ENCODE measurements around the gene SMOC2. TPM values are rescaled to one million over a fixed set of nuclear protein-coding genes. Genes with fewer than 3 reads are reported as not detected.
"Not testable (repeated sequence)": the region's sequence is repeated elsewhere in the genome, so short reads cannot be mapped to it uniquely, and the experiment has no call there.

SMOC2 gene
- total RNA-seq, 3 donors from 2014 or later: 14.4 to 67.2 (median 63.6) TPM

DNA sequence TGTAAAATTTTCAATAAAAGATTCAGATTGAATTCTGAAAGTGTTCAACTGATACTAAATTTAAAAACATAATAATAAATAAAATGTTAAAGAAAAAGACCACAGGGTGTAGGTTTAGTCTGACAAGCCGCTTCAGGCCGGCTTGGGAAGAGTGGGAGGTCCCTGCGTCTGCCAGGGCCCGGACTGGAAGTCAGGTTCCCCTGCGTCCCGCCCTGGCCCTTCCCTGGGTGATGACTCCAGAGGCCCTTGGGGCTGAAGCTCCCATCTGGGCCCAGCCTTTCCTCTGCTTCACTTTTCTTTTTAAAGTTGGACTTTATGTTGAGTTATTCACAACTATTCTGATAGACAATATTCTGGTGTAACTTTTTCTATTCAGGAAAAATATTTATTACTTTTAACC, 93.3 kb downstream of the SMOC2 start:
- intact Hi-C loops (cut with DNase I; ENCODE audit: low total_unique reads): no loop called here
- Histone ChIP-seq H3K27ac (no peak overlapping the region), H3K4me1 (no peaks in the 10 kb centered on the region)

GRCh38 chr6:168535711-168536110, 94.7 kb downstream of the SMOC2 start:
- intact Hi-C loops (cut with DNase I; ENCODE audit: low total_unique reads): no loop called here
- H3K36me3 ChIP-seq: no peaks in the 10 kb centered on the region
- H3K27me3 ChIP-seq: no peaks in the 10 kb centered on the region
- peak overlapping the region in 1 of 2 donors; percentile 74 for H3K27ac ChIP-seq
- no peak overlapping the region for H3K4me3 ChIP-seq
- no peaks in the 10 kb centered on the region for H3K9me3 ChIP-seq
- H3K4me1 ChIP-seq: no peaks in the 10 kb centered on the region
- no peak for TF ChIP-seq POLR2AphosphoS5 (IDR thresholded peaks at IDR 0.05)
- no peak for TF ChIP-seq POLR2A (IDR thresholded peaks at IDR 0.05)
- TF ChIP-seq CTCF (IDR thresholded peaks at IDR 0.05): no peak
- no peak for DNase-seq (ENCODE audit: low spot score in 2 of 2)

More for the DNA sequence above, 93.3 kb downstream of the SMOC2 start:
- TF ChIP-seq POLR2AphosphoS5 (IDR thresholded peaks at IDR 0.05) (no peak), CTCF (IDR thresholded peaks at IDR 0.05) (no peak), POLR2A (IDR thresholded peaks at IDR 0.05) (no peak)
- Histone ChIP-seq H3K9me3 (no peaks in the 10 kb centered on the region), H3K4me3 (no peak overlapping the region), H3K36me3 (no peaks in the 10 kb centered on the region), H3K27me3 (no peaks in the 10 kb centered on the region)
- DNase-seq (ENCODE audit: low spot score in 2 of 2): no peak

DNA sequence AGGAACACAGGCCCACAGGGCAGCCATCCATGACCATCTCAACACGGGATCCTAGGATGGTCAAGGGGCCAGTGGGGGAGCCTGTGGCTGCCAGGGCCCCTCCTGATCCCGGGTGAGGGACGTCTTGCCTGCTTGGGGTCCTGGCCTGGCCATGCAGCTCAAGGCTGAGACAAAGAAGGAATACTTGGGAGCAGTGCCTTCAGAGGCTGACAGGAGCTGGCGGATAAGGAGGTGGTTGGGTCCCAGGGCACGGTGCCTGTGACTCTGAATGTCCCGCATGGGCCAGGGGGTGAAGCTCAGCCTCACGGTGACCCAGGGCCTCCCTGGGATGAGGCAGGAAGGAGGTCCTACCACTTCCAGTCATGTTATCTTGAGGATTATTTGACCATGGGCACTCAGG, 95.2 kb downstream of the SMOC2 start:
- TF ChIP-seq POLR2AphosphoS5 (IDR thresholded peaks at IDR 0.05) (no peak), CTCF (IDR thresholded peaks at IDR 0.05) (no peak), POLR2A (IDR thresholded peaks at IDR 0.05) (no peak)
- H3K36me3 ChIP-seq: no peaks in the 10 kb centered on the region
- no peak for DNase-seq (ENCODE audit: low spot score in 2 of 2)
- intact Hi-C loops (cut with DNase I; ENCODE audit: low total_unique reads): no loop called here
- no peak overlapping the region for H3K4me3 ChIP-seq
- H3K27me3 ChIP-seq: no peaks in the 10 kb centered on the region
- H3K9me3 ChIP-seq: no peaks in the 10 kb centered on the region
- peak overlapping the region in 1 of 2 donors; percentile 74 for H3K27ac ChIP-seq
- H3K4me1 ChIP-seq: no peaks in the 10 kb centered on the region

DNA sequence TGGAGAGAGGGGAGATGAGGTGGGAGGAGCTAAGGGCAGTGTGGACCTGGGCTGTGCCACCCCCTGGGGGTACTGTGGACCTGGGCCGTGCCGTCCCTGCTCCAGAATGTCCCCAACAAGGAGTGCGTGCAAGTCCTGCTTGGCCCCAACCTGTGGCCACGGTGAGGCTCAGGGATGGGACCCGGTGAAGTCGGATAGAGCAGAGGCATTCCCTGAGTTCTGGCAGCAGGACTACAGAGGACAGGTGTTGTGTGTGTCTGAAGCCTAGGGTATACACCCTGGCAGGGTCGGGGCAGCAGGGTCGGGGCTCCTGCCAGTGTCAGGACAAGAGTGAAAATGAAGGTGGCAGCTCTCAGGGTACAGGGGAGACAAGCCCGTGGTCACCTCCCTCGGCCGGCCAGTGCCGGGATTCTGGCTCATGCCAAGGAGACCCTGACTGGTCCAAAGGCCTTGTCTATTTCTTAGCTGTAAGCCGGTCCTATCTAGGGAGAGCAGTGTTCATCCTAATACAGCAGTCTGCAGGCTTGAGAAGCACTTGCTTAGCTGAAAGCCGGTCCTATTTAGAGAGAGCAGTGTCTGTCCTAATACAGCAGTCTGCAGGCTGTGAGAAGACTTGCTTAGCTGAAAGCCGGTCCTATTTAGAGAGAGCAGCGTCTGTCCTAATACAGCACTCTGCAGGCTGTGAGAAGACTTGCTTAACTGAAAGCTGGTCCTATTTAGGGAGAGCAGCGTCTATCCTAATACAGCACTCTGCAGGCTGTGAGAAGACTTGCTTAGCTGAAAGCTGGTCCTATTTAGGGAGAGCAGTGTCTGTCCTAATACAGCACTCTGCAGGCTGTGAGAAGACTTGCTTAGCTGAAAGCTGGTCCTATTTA, 95.9 kb downstream of the SMOC2 start:
- H3K27me3 ChIP-seq: no peaks in the 10 kb centered on the region
- no peak for DNase-seq (ENCODE audit: low spot score in 2 of 2)
- no peaks in the 10 kb centered on the region for H3K36me3 ChIP-seq
- H3K27ac ChIP-seq: peak overlapping the region in 1 of 2 donors; percentile 74
- H3K4me3 ChIP-seq: no peak overlapping the region
- no peak for TF ChIP-seq CTCF (IDR thresholded peaks at IDR 0.05)
- TF ChIP-seq POLR2AphosphoS5 (IDR thresholded peaks at IDR 0.05): no peak
- TF ChIP-seq POLR2A (IDR thresholded peaks at IDR 0.05): no peak
- no peaks in the 10 kb centered on the region for H3K4me1 ChIP-seq
- intact Hi-C loops (cut with DNase I; ENCODE audit: low total_unique reads): no loop called here
- no peaks in the 10 kb centered on the region for H3K9me3 ChIP-seq

GRCh38 chr6:168537540-168537884, 96.5 kb downstream of the SMOC2 start:
- H3K4me1 ChIP-seq: no peaks in the 10 kb centered on the region
- H3K4me3 ChIP-seq: no peak overlapping the region
- H3K27me3 ChIP-seq: no peaks in the 10 kb centered on the region
- H3K36me3 ChIP-seq: no peaks in the 10 kb centered on the region
- H3K27ac ChIP-seq: peak overlapping the region in 1 of 2 donors; percentile 74
- H3K9me3 ChIP-seq: no peaks in the 10 kb centered on the region
- intact Hi-C loops (cut with DNase I; ENCODE audit: low total_unique reads): no loop called here
- TF ChIP-seq POLR2A (IDR thresholded peaks at IDR 0.05) (no peak), CTCF (IDR thresholded peaks at IDR 0.05) (no peak), POLR2AphosphoS5 (IDR thresholded peaks at IDR 0.05) (no peak)
- DNase-seq (ENCODE audit: low spot score in 2 of 2): no peak

DNA sequence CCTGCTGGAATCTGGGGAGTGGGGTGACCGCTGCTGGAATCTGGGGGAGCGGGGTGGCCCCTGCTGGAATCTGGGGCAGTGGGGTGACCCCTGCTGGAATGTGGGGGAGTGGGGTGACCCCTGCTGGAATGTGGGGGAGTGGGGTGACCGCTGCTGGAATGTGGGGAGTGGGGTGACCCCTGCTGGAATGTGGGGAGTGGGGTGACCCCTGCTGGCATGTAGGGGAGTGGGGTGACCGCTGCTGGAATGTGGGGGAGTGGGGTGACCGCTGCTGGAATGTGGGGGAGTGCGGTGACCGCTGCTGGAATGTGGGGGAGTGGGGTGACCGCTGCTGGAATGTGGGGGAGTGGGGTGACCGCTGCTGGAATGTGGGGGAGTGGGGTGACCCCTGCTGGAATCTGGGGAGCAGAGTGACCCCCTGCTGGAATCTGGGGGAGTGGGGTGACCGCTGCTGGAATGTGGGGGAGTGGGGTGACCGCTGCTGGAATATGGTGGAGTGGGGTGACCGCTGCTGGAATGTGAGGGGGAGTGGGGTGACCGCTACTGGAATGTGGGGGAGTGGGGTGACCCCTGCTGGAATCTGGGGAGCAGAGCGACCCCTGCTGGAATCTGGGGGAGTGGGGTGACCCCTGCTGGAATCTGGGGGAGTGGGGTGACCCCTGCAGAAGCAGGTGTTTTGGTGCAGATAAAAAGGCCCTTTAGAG, 97.4 kb downstream of the SMOC2 start:
- intact Hi-C loops (cut with DNase I; ENCODE audit: low total_unique reads); H3K27me3 ChIP-seq; H3K36me3 ChIP-seq; H3K4me1 ChIP-seq; H3K4me3 ChIP-seq; DNase-seq (ENCODE audit: low spot score in 2 of 2); H3K9me3 ChIP-seq: not testable (repeated sequence)
- H3K27ac ChIP-seq: peak overlapping the region in 1 of 2 donors; percentile 74

All from breast epithelium (tissue), 4 donors.